Left cardiac atrium (tissue), 4 donors: ENCODE measurements around the gene PCBP1. TPM values are rescaled to one million over a fixed set of nuclear protein-coding genes. Genes with fewer than 3 reads are reported as not detected.
"Not testable (repeated sequence)": the region's sequence is repeated elsewhere in the genome, so short reads cannot be mapped to it uniquely, and the experiment has no call there.

ENCODE experiments used
- ATAC-seq, 2 donors: fragments of 200-7000 bp; cut with Tn5 transposase; one replicate each; pipeline ENCODE4 v1.9.1; 2020; ENCODE audit warnings: mild to moderate bottlenecking in 2 of 2, moderate library complexity in 2 of 2
- DNase-seq: peaks from one replicate; pipeline ENCODE4 v3.0.0-alpha.2; 2020
- intact Hi-C, 2 donors: fragments of 100-400 bp; cut with DNase I; formaldehyde crosslinking; loops; one replicate each; pipeline versions ENCODE4 v1.14.1 to v1.15.1; 2022 to 2023
- total RNA-seq, 2 donors: library from RNA; stranded (reverse); fragmentation: NEBNext Ultra II Directional; extraction: Animal tissue kit (Norgen Biotek cat#: 25700); gene quantifications; one replicate each; pipeline ENCODE4 v1.2.1, GENCODE V29; 2021
- donor health status: DM: no; HTN: yes; CAD: no.
- donor health status: DM: no; HTN: yes; CAD: no; lungs with severe emphysema.
- donor health status: DM: yes; HTN: yes; CAD: no.
- donor health status: Dilated cardiomyopathy.

Gene PCBP1
- total RNA-seq, 2 donors from 2014 or later: 230 to 248 TPM

DNA sequence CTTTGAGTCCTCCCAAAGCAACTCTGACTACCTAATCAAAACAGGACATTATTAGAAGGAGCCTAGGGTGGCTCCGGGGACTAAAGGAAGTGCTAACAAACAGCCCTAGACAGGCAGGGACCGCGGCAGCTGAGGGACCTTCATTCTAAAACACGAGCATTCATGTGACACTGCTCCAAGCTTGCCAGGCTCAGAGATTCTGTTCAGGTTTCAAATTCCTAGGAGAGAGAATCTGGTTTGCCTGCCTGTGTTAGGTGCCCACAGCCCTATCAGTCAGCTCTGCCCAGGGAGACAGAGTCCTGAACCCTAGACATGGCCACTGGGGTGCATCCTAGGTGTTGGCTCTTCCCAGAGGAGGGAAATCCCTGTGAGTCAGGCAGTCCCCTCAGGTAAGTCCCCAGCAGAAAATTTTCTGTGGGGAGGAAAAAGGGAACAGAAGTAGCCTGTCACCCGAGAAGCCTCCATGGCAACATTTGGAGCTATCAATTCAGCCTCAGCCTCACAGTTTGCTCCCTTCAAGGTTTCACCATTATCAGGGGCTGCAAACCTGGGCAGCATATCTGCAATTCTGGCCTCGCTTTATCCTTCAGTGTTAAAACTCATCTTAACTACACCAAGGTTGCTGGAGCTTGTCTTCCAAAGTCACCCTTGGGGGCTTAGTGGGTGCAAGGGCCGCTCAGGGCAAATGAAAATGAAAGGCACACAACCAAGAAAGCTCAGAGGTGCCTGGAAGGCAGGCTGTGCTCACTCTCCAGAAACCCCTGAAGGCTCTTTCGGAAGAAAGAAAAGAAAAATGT, 28.6 kb downstream of the PCBP1 start:
- intact Hi-C loops: no loop called here
- no peak for DNase-seq
- peak in 1 of 2 donors; percentile 50 for ATAC-seq

DNA sequence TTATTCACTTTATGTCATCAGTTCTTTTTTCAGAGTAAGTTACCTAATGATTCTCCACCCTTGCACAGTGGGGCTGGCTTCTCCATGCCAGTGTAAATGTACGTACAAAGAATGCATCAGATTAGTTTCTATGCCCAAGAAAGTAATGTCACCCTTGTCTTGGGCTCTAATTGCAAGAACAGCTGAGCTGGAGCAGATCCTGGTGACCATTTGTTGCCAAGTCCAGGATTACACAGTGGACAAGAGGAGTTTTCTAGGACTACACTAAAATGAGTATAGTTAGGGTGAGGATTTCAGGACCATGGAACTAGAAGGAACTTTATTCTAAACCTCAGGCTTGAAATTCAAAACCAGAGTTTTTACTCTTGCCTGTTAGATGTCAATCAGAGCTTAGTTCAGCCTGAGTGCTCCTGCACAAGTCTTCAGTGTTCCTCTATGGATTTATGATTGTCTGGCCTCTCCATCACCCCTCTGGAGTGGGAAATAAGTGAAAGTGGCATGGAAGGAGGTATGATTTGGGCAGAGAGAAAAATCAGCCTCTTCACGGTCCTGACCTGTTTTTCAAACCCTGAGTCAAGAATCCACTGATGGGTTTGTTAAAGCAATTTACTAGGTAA, 29.8 kb downstream of the PCBP1 start:
- DNase-seq (no peak), ATAC-seq (no peak)
- intact Hi-C loops: no loop called here

DNA sequence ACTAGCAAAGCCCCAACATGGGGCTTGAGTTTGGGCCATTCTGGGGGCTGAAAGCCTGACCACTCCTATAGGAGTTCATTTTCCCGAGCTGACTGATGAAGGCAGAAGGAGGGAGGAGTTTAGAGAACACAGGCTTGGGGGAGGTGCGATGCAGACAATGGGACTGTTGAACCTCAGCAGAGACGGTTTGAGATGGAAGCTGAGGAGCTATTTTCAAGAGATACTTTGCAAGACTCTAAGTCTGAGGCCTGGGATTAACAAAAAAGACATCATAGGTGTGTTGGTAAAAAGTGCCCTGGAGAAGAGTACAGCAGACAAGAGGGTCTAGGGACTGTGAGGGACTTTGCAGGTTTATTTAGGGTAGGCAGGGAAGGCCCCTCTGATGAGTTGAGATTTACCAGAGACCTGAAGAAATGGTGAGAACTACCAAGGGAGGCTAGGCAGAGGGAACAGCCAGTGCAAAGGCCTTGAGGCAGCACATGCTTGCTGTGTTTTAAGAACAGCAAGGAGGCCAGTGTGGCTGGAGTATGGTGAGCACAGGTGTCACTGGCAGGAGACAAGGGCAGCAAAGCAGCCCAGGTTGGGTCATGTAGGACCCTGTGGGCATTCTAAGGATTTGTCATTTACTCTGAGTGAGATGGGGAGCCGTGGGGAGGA, 31.6 kb downstream of the PCBP1 start:
- DNase-seq: no peak

DNA sequence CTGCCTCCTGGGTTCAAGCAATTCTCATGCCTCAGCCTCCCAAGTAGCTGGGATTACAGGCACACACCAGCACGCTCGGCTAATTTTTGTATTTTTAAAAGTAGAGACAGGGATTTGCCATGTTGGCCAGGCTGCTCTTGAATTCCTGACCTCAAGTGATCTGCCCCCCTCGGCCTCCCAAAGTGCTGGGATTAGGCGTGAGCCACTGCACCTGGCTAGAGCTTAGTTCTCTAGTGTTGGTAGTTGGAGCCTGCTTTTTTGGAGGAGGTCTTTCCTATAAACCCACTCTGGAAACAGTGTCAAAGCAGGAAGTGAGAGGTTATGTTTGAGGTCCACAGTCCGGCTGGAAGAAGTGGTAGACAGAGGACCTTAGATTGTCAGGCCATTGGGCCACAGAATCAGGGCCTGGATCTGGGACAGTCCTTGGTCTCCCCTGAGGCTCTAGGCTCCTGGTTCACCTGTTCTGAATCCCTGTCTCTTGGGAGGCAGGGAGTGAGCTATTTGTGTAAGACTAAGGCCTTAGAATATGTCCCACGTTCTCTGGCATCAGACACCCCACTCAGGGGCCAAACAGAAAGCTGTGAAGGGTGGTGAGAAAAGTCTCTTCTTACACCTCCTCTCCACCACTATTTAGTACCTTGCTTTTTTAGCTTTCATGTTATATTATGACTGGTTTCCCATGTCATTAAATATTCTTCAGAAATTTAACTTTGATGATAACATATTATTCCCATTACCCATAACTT, 34.5 kb downstream of the PCBP1 start:
- DNase-seq: no peak
- ATAC-seq: no peak
- intact Hi-C loops: loop anchor here in 1 of 2 donors (5.0 kb wide), 1 partner anchor 34 kb away; the partner anchor contains the start of gene PCBP1

More for the DNA sequence above, 31.6 kb downstream of the PCBP1 start:
- intact Hi-C loops: no loop called here
- no peak for ATAC-seq

DNA sequence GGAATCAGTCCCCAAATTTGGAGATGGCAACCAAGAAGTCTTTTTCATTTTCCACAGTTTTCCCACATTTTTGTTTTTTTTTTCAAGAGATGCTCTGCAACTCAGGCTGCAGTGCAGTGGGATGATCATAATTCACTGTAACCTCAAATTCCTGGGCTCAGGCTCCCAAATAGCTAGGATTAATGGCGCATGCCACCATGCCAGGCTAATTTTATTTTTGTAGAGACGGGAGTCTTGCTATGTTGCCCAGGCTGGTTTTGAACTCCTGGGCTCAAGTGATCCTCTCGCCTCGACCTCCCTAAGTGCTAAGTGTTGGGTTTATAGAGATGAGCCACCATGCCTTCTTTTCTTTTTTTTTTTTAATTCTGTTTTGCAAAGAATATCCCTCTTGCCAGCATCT, 35.2 kb downstream of the PCBP1 start:
- intact Hi-C loops: loop anchor here in 1 of 2 donors (5.0 kb wide), 1 partner anchor 35 kb away; the partner anchor contains the start of gene PCBP1
- DNase-seq (no peak), ATAC-seq (no peak)

DNA sequence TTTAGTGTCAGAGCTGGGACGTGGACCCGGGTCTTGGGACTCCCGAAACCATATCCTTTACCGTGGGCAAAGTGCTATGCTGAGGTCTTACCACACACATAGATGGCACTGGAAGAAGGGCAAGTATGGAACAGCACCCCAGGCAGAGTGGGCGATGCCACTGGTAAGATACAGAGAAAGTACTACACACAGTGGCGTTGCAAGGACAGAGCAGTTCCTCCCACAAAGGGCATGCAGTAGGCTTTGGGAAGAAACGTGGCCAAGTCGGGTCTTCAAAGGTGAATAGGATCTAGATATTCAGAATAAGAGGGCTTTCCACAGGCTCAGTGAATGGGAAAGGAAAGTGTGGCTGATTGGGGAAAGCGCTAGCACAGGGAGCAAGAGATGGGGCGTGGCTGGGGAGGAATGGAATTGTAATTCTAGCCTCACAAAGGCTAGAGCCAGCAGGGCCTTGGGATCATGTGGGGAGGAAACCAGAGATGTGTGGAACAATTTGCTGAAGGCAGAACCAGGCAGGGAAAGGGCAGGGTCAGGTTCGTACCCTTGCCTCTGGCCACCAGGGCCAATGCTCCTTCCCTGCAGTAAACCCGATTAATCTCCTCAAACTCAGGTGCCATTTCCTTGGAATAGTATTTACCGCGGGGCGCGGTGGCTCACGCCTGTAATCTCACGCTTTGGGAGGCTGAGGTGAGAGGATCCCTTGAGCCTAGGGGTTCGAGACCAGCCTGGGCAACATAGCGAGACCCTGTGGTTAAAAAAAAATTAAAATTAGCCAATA, 36.0 kb downstream of the PCBP1 start:
- intact Hi-C loops: loop anchor here in 1 of 2 donors (5.0 kb wide), 1 partner anchor 36 kb away; the partner anchor contains the start of gene PCBP1
- DNase-seq (peak; percentile 63), ATAC-seq (peak; percentile 57 to 64)

DNA sequence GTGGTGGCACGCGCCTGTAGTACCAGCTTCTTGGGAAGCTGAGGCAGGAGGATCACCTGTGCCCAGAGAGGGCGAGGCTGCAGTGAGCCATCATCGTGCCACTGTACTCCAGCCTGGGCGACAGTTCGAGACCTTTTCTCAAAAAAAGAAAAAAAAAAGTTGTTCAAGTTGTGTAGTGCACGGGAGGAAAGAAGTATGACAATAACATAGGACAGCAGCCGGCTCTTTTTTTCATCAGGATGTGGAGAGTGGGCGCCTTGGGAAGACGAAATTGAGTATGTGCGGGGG, 36.5 kb downstream of the PCBP1 start:
- ATAC-seq: no peak
- DNase-seq: no peak
- intact Hi-C loops: loop anchor here (1.0 to 5.0 kb wide), 2 partner anchors 19 to 36 kb away; partner anchors contain the start of gene PCBP1 (in 1 of the 2)

DNA sequence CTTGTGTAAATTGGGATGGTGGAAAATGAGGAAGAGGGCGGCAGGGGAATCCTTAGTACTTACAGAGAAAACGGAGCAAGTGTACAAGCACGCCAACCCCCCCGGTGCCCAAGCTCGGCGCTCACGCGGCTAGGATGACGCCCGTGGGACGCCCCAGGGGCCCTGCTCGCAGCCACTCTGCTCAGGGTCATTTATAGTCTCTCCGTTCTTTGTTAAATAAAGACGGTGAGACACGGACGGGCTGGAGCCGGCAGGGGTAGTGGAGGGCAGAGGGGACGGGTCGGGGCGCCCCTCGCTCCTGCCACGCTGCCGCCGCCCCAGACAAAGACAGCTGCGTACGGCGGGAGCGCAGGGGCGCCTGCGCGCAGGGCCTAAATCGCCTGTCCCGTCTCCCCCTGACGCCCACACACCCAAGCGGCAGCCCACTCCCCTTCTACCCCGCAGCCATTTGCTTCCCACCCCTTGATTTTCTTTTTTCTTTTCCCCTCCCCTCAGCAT, 37.8 kb downstream of the PCBP1 start:
- intact Hi-C loops: loop anchor here (1.0 to 5.0 kb wide), 2 partner anchors 17 to 38 kb away; partner anchors contain the start of gene PCBP1 (in 1 of the 2)
- peak; percentile 72 for DNase-seq
- ATAC-seq: peak; percentile 64 to 66

DNA sequence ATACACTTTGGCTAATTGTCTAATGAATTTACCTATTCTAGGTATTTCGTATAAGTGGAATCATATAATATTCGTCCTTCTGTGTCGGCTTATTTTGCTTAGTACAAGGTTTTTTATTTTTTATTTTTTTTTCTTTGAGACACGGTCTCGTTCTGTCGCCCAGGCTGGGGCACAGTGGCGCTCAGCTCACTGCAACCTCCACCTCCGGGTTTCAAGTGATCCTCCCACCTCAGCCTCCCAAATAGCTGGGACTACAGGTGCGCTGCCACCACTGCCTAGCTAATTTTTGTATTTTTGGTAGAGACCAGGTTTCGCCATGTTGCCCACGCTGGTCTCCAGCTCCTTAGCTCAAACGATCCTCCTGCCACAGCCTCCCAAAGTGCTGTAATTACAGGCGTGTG, 38.2 kb downstream of the PCBP1 start:
- ATAC-seq (no peak), DNase-seq (no peak)
- intact Hi-C loops: no loop called here

DNA sequence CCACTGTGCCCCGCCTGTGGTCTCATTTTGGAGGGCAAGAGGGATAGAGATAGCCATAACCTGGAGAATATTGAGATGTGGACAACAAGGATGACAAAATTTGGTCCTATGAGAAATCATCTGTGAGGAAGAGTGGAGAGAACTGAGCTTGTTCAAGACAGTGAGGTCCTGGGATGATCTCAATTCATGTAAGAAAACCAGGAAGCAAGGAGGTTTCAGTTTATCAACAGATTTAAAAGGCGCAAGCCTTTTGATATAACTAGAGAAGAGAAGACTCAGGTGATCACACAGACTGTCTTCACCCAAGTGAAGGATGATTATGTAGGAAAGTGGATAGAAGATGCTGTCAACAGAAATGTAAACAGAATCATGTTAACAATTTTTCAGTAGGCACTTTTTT, 39.1 kb downstream of the PCBP1 start:
- intact Hi-C loops: no loop called here
- ATAC-seq (no peak), DNase-seq (no peak)

DNA sequence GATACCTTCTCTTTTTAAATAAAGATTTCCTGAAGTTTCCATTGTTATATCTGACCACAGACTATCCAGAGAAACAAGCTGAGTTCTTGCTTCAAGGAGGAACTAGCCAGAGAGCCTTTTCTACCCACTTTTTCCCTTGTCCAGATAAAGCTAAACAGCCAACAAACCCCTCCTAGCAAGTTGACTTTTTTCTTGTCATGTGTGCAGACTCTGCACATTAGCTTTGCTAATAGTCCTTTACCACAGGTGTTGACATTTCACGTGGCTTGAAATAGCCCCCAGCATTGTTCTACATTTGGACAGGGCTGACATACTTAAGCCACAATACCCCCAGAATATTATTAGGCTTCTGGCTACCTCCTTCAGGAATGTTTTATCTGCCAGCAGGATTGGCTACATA, 40.7 kb downstream of the PCBP1 start:
- no peak for ATAC-seq
- intact Hi-C loops: no loop called here
- DNase-seq: no peak

DNA sequence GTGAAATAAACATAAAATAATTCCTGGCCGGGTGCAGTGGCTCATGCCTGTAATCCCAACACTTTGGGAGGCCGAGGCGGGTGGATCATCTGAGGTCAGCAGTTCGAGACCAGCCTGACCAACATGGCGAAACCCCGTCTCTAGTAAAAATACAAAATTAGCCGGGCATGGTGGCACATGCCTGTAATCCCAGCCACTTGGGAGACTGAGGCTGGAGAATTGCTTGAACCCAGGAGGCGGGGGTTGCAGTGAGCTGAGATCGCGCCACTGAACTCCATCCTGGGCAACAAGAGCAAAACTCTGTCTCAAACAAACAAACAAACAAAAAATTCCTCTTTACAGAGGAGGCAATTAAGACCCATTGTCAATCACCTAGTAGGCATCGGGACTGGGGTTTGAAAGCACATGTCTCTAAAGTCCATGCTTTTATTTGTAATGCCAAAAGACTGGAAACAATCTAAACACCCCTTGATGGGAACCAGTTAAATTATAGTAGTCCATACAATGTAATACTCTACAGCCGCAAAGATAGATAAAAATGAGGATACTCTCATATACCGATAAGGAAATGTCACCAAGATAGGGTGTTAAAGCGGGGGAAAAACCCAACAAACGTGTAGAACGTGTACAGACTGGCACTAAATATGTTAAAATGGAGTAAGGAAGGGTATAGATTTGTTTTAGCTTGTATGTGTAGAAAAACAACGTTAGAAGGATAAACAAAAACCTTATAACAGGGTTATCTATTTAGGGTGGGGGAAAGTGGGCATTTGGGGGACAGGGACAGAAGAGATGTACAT, 44.3 kb downstream of the PCBP1 start:
- DNase-seq, intact Hi-C loops, ATAC-seq: not testable (repeated sequence)

DNA sequence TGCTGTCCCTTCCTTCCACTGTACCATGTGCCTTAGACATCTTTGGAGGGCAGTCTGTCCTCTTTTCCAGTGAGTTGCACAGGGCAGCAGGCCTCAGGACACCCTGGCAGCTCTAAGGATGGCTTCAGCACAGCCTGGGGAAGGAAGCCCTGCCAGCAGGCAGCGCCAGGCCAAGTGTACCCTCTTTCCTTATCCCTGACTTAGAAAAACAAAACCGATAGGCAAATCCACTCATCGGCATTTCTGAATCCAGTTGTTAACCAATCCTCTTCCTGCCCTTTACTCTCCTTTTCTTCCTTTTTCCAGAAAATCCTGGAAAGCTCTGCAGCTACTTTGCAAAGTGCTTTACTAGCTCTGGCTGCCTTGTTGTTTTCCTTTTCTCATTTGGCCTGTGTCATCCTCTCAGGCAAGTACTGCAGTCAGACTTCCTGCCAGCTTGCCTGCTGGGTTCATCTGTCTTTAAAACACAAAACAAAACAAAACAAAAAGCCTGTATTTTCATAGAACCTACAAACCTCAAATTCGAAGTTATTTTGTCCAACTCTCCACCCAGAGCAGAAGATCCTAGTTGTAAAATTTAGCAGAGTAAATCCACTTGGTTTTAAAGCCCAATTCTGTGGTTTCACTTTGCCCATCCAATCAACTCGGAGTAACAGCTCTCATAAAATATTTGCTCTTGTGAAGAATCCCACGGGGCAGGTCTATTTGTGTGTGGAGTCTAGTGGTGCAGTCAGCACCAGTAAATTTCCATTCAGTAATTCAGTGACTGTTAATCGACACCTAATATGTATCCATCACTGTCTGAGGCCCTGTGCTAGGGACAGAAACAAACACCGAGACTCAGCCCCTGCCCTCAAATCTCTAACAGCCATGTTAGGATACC, 45.2 kb downstream of the PCBP1 start:
- ATAC-seq: peak; percentile 78
- intact Hi-C loops: no loop called here
- no peak for DNase-seq

DNA sequence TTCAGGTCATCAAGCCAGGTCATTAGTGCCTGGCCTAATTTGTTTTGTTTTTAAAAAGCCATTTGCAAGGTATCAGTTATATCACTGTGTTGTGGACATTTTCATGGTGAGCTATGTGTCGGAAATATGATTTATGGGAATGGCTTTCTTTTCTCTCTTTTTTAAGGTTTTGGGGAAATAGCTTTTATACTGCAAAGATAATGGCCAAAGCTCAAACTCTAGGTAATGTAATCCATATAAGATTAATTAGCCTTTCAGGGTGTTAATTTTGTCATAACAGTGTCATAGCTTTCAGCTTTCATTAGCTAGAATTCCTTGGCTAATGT, 45.8 kb downstream of the PCBP1 start:
- ATAC-seq: no peak
- DNase-seq: no peak
- intact Hi-C loops: no loop called here

DNA sequence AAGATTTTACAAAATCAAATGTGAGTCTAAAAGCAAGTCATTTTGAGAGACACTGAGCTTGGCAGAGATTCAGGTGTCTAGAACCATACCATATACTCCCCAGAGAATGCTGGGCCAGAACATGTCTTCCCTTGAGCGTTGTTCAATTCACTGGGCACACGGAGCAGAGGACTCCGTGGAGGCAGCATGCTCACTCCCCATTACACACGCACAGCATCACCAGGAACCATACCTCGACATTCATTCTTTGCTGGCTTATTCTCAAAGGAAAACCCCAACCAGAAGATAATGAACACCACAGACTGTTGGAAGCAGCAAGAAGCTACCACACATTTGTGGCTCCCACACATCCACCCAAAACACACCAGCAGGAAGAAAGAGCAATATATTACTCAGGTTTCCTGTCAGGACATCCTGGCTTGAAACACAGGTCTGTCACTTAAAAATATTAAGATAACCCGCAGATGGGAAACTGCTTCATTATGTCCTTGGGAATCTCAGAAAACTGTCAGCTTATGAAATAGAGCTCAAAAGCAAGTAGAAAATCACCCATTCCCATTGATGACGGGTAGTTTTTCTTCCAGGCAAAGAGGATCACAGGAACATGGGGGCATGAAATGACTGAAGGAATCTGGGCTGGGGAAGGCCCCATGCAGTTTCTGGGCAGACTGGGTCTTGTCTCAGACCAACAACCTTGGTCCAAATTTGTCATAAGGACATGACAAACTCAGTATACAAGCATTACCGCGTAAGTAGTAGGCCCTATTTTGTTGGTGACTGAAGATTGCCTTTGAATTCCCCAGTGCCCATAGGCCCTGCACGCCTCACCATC, 46.4 kb downstream of the PCBP1 start:
- DNase-seq (no peak), ATAC-seq (peak; percentile 9 to 12)
- intact Hi-C loops: no loop called here
